Cortex of kidney (tissue), 1 donor: Measurements from ENCODE around the gene RAPGEF4.

Source experiments
- DNase-seq: peaks from one replicate; lab custom pipeline; 2025; lab: John Stamatoyannopoulos, UW

The RAPGEF4 gene

GRCh38 chr2:172999641-173000386, 264.2 kb downstream of the RAPGEF4 start:
- DNase-seq, result no peak

GRCh38 chr2:173001664-173002604, 266.3 kb downstream of the RAPGEF4 start:
- no peak for DNase-seq

GRCh38 chr2:173002751-173003541, 267.3 kb downstream of the RAPGEF4 start:
- DNase-seq, result no peak

GRCh38 chr2:173008786-173009185, 273.1 kb downstream of the RAPGEF4 start:
- DNase-seq, result no peak

GRCh38 chr2:173010233-173010632, 274.6 kb downstream of the RAPGEF4 start:
- DNase-seq, result no peak

- DNase-seq, result no peak
Observed at GRCh38 chr2:173016451-173016850, 280.8 kb downstream of the RAPGEF4 start.

GRCh38 chr2:173017646-173018420, 282.2 kb downstream of the RAPGEF4 start:
- no peak for DNase-seq

GRCh38 chr2:173019755-173020154, 284.1 kb downstream of the RAPGEF4 start:
- DNase-seq, result no peak

- no peak for DNase-seq
Observed at GRCh38 chr2:173021939-173022371, 286.3 kb downstream of the RAPGEF4 start.

GRCh38 chr2:173023718-173024117, 288.1 kb downstream of the RAPGEF4 start:
- no peak for DNase-seq

- no peak for DNase-seq
Observed at GRCh38 chr2:173026479-173026878, 290.8 kb downstream of the RAPGEF4 start.

GRCh38 chr2:173027181-173028128, 291.8 kb downstream of the RAPGEF4 start:
- no peak for DNase-seq

- DNase-seq, result no peak
Observed at GRCh38 chr2:173028141-173028540, 292.5 kb downstream of the RAPGEF4 start.

- DNase-seq, result no peak
Observed at GRCh38 chr2:173028671-173029070, 293.0 kb downstream of the RAPGEF4 start.

GRCh38 chr2:173030561-173031490, 295.2 kb downstream of the RAPGEF4 start:
- DNase-seq, result no peak

GRCh38 chr2:173032032-173032431, 296.4 kb downstream of the RAPGEF4 start:
- DNase-seq, result no peak

GRCh38 chr2:173033084-173033483, 297.4 kb downstream of the RAPGEF4 start:
- no peak for DNase-seq

- DNase-seq, result no peak
Observed at GRCh38 chr2:173034143-173034542, 298.5 kb downstream of the RAPGEF4 start.
